SH-SY5Y (cell line): ENCODE measurements around the gene CNKSR3.

ENCODE experiments used
- GATA2 ChIP-seq: IDR thresholded peaks from 2 replicates; pipeline ENCODE4 v1.6.1; 2011; ENCODE audit warnings: mild to moderate bottlenecking, low read depth, low read length
- GATA3 ChIP-seq: IDR thresholded peaks from 2 replicates; pipeline ENCODE4 v1.6.1; 2011; ENCODE audit warnings: low read depth, mild to moderate bottlenecking, low read length, moderate library complexity

GRCh38 chr6:154383273-154383672, 127.2 kb downstream of the CNKSR3 start:
- TF ChIP-seq GATA3 (no peak), GATA2 (no peak)
